ENCODE data around the gene KATNB1.

Gene KATNB1

DNA sequence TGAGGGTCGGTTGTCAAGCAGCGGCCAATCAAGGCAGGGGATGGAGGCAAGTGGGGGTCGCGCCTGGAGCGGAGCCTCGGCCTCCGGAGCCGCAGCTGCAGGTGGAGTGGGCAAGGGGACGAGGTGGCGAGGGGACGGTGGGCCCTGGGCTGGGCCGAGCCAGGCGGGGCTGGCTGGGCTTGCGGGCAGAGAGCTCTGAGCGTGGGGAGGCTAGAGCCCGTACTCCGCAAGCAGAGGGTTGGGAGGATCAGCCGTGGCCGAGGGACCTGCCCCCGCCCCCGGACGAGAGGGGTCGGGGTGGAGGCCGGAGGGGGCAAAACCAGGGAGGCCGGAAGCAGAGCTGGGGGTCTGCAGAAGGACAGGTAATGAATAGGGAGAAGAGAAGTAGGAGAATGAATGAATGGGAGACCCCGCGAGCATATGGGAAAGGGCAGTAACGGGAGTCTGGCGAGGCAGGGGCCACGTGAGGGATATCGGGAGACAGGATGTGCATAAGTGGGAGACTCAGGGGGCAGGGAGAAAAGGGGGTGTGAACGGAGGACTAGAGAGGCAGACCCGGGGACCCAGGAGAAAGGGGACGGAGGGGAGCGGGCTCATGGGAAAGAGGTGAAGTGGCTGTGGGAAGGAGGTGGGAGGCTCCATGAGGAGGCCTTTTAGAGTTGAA lies at the start of gene KATNB1:
KATNB1 (plus strand) TSS at position 16 of the 664 bp plus-strand sequence. CDS start 1,474 bp downstream, outside the sequence.
- Histone ChIP-seq H3K27ac (peak within 1 kb of the TSS; percentile 96), H3K27me3 (ENCODE audit: insufficient read depth, low read depth, severe bottlenecking) (no peaks in the 10 kb centered on the region), H3K36me3 (peaks cover 14% of the 10 kb centered on the region), H3K9me3 (ENCODE audit: severe bottlenecking) (no peaks in the 10 kb centered on the region), H3K4me3 (ENCODE audit: low read depth, low read length) (peak within 1 kb of the TSS; percentile 79)
- DNase-seq, result no peak
- no peak for TF ChIP-seq CTCF (IDR thresholded peaks at IDR 0.05; ENCODE audit: low read depth, low read length)

DNA sequence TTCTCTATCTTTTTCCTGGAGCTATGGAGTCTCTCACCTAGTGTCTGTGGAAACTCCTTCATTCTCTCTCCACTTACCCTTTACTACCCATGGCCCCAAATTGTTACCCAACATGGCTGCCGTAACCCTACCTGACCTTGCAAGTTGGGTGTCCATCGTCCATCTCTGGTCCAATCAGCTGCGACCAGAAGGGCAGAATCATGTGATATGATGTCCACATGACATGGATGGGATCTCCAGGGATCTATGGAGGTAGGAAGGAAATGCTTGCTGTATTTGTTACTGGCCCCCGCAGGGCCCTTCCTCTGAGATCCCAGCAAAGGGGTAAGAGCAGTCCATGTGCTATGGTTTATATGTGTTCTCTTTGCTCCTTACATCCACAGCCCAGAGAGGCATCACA lies 49.0 kb upstream of the KATNB1 start:
- Histone ChIP-seq H3K27me3 (ENCODE audit: insufficient read depth, low read depth, severe bottlenecking) (no peaks in the 10 kb centered on the region), H3K9me3 (ENCODE audit: severe bottlenecking) (no peaks in the 10 kb centered on the region), H3K36me3 (no peaks in the 10 kb centered on the region), H3K4me3 (ENCODE audit: low read depth, low read length) (no peak overlapping the region), H3K27ac (no peak overlapping the region)
- TF ChIP-seq CTCF (IDR thresholded peaks at IDR 0.05; ENCODE audit: low read depth, low read length), result no peak
- no peak for DNase-seq

GRCh38 chr16:57687363-57687929 lies 48.1 kb upstream of the KATNB1 start:
- Histone ChIP-seq H3K27me3 (ENCODE audit: insufficient read depth, low read depth, severe bottlenecking) (no peaks in the 10 kb centered on the region), H3K27ac (no peak overlapping the region), H3K36me3 (no peaks in the 10 kb centered on the region), H3K4me3 (ENCODE audit: low read depth, low read length) (no peak overlapping the region), H3K9me3 (ENCODE audit: severe bottlenecking) (no peaks in the 10 kb centered on the region)
- TF ChIP-seq CTCF (IDR thresholded peaks at IDR 0.05; ENCODE audit: low read depth, low read length), result no peak
- DNase-seq, result no peak

- TF ChIP-seq CTCF (IDR thresholded peaks at IDR 0.05; ENCODE audit: low read depth, low read length), result no peak
- Histone ChIP-seq H3K27ac (no peak overlapping the region), H3K36me3 (no peaks in the 10 kb centered on the region), H3K4me3 (ENCODE audit: low read depth, low read length) (no peak overlapping the region), H3K27me3 (ENCODE audit: insufficient read depth, low read depth, severe bottlenecking) (no peaks in the 10 kb centered on the region), H3K9me3 (ENCODE audit: severe bottlenecking) (no peaks in the 10 kb centered on the region)
- DNase-seq, result no peak
Observed at GRCh38 chr16:57688487-57688986, 47.0 kb upstream of the KATNB1 start.

GRCh38 chr16:57688987-57689761 lies 46.4 kb upstream of the KATNB1 start:
- H3K27me3 ChIP-seq (ENCODE audit: insufficient read depth, low read depth, severe bottlenecking), result no peaks in the 10 kb centered on the region
- H3K36me3 ChIP-seq, result no peaks in the 10 kb centered on the region
- no peaks in the 10 kb centered on the region for H3K9me3 ChIP-seq (ENCODE audit: severe bottlenecking)
- TF ChIP-seq CTCF (IDR thresholded peaks at IDR 0.05; ENCODE audit: low read depth, low read length), result no peak
- H3K27ac ChIP-seq, result no peak overlapping the region
- no peak overlapping the region for H3K4me3 ChIP-seq (ENCODE audit: low read depth, low read length)
- no peak for DNase-seq
